Adrenal gland (tissue), 12 donors: ENCODE measurements around the gene IDH3B. TPM values are rescaled to one million over a fixed set of nuclear protein-coding genes. Genes with fewer than 3 reads are reported as not detected.

Experiments
- DNase-seq, 7 donors: peaks; one replicate each; pipeline ENCODE4 v3.0.0-alpha.2; 2019 to 2020
- H3K27ac ChIP-seq, 5 donors: fragments of 200-600 bp; sonication (generic) in 4 of 5; 1 replicate in 3 of 5; 2 replicates in 2 of 5; pipeline versions ENCODE4 v1.5.1 to v1.8.0; 2016 to 2020; ENCODE audit warnings: mild to moderate bottlenecking in 1 of 5
- H3K27me3 ChIP-seq: fragments of 200-600 bp; 2 replicates; pipeline ENCODE4 v1.8.0; 2021
- H3K36me3 ChIP-seq, 2 donors: fragments of 200-600 bp; replicated peaks in 1 of 2; 1 replicate in 1 of 2; 2 replicates in 1 of 2; pipeline versions ENCODE4 v1.5.1 to v1.8.0; 2018 to 2022
- H3K4me1 ChIP-seq, 2 donors: fragments of 200-600 bp; replicated peaks in 1 of 2; 1 replicate in 1 of 2; 2 replicates in 1 of 2; pipeline versions ENCODE4 v1.5.1 to v1.8.0; 2018 to 2021
- H3K4me3 ChIP-seq, 4 donors: fragments of 200-600 bp; sonication (generic) in 3 of 4; one replicate each; pipeline ENCODE4 v1.5.1; 2016 to 2018
- H3K9me3 ChIP-seq, 3 donors: fragments of 200-600 bp; sonication (generic) in 1 of 3; replicated peaks in 1 of 3; 1 replicate in 2 of 3; 2 replicates in 1 of 3; pipeline versions ENCODE4 v1.5.1 to v1.8.0; 2016 to 2021
- CTCF ChIP-seq, 6 experiments: fragments of 450-650 bp in 4 of 6; fragments of 200-600 bp in 2 of 6; sonication (generic) in 1 of 6; IDR thresholded peaks; 1 replicate in 5 of 6; 2 replicates in 1 of 6; pipeline versions ENCODE4 v1.5.1 to v1.8.0; 2016 to 2021; ENCODE audit warnings: antibody characterized with exemption in 6 of 6, mild to moderate bottlenecking in 2 of 6, moderate library complexity in 1 of 6
- POLR2A ChIP-seq, 2 donors: fragments of 450-650 bp; IDR thresholded peaks; one replicate each; pipeline ENCODE4 v1.6.1; 2017; ENCODE audit warnings: antibody characterized with exemption in 2 of 2, mild to moderate bottlenecking in 2 of 2, moderate library complexity in 1 of 2
- WGBS, 4 donors: extraction: QIAGEN DNeasy Blood & Tissue Kit in 2 of 4; methylation state at CpG; one replicate each; pipeline versions ENCODE4 v1.1.5 to v1.1.7; 2013 to 2017; 5-methylcytosine and 5-hydroxymethylcytosine counted together
- intact Hi-C, 2 donors: fragments of 100-400 bp; cut with DNase I; formaldehyde crosslinking; loops; one replicate each; pipeline versions ENCODE4 v1.14.1 to v1.15.0; 2022 to 2023
- polyA plus RNA-seq, 3 donors: library from polyadenylated mRNA; stranded (reverse); fragments of 200-250 nt in 2 of 3; fragments of 350-450 nt in 1 of 3; fragmentation: Illumina TruSeq in 1 of 3; extraction: RNeasy Lipid Tissue Mini Kit (QIAGEN cat#74804) in 1 of 3; gene quantifications; one replicate each; pipeline ENCODE4 v1.2.3, GENCODE V29; 2013 to 2014
- total RNA-seq, 9 donors: library from RNA; depleted of rRNA in 4 of 9; stranded (reverse); fragments of >200 nt in 4 of 9; fragments of 120-200 nt in 1 of 9; fragmentation: NEBNext Ultra II Directional in 1 of 9; extraction: Animal tissue kit (Norgen Biotek cat#: 25700) in 1 of 9; gene quantifications; one replicate each; pipeline versions ENCODE4 v1.1.0 to v1.2.4, GENCODE V29; 2013 to 2023
- donor health status: healthy with polysubstance abuse.
- donor health status: Bipolar disorder and iron deficiency.
- donor health status: DM: yes; HTN: yes; CAD: no.
- donor health status: DM: no; HTN: no; CAD: no.
- donor health status: DM: no; HTN: no; CAD: no.
- donor health status: DM: yes; HTN: yes; CAD: no.

The IDH3B gene
- total and polyA plus RNA-seq, 12 donors = 79.0 to 220 (median 111) TPM

- Histone ChIP-seq H3K9me3 (no peaks in the 10 kb centered on the region), H3K4me1 (peaks cover 17 to 19% of the 10 kb centered on the region in 2 donors), H3K36me3 (peaks cover 0 to 49% of the 10 kb centered on the region in 2 donors), H3K27me3 (no peaks in the 10 kb centered on the region), H3K27ac (peak overlapping the region in 3 of 5 donors; percentile 83 to 94 (median 93)), H3K4me3 (peak overlapping the region in 3 of 4 donors; percentile 76 to 98 (median 93))
- intact Hi-C loops = loop anchor here in 1 of 2 donors (10.0 kb wide), 1 partner anchor 129 kb away; no protein-coding TSS in a partner anchor
- no peak for TF ChIP-seq POLR2A (IDR thresholded peaks at IDR 0.05)
- TF ChIP-seq CTCF (IDR thresholded peaks at IDR 0.05) = no peak
- WGBS, 4 donors = 33 to 46% (median 39%) methylated on average over 20 to 24 of the region's 24 CpGs
- DNase-seq = peak in 1 of 7 donors; percentile 51
Observed at GRCh38 chr20:2653556-2654383, 10.2 kb downstream of the IDH3B start.

- H3K4me1 ChIP-seq = peaks cover 17 to 19% of the 10 kb centered on the region in 2 donors
- H3K27ac ChIP-seq = peak overlapping the region in 4 of 5 donors; percentile 48 to 94 (median 88)
- H3K27me3 ChIP-seq = no peaks in the 10 kb centered on the region
- peak in 5 of 7 donors; percentile 37 to 53 (median 42) for DNase-seq
- TF ChIP-seq CTCF (IDR thresholded peaks at IDR 0.05) = no peak
- TF ChIP-seq POLR2A (IDR thresholded peaks at IDR 0.05) = no peak
- no peaks in the 10 kb centered on the region for H3K9me3 ChIP-seq
- H3K4me3 ChIP-seq = peak overlapping the region; percentile 76 to 98 (median 95)
- 0 to 3% (median 1%) methylated on average over 10 to 56 of the region's 56 CpGs for WGBS, 4 donors
- intact Hi-C loops = loop anchor here in 1 of 2 donors (10.0 kb wide), 1 partner anchor 128 kb away; no protein-coding TSS in a partner anchor
- H3K36me3 ChIP-seq = peaks cover 0 to 41% of the 10 kb centered on the region in 2 donors
Observed at GRCh38 chr20:2652724-2653555, 11.1 kb downstream of the IDH3B start.

- no peaks in the 10 kb centered on the region for H3K27me3 ChIP-seq
- peaks cover 0 to 32% of the 10 kb centered on the region in 2 donors for H3K36me3 ChIP-seq
- H3K4me1 ChIP-seq = peaks cover 17 to 19% of the 10 kb centered on the region in 2 donors
- peak; percentile 65 to 94 for TF ChIP-seq POLR2A (IDR thresholded peaks at IDR 0.05)
- TF ChIP-seq CTCF (IDR thresholded peaks at IDR 0.05) = no peak
- no peaks in the 10 kb centered on the region for H3K9me3 ChIP-seq
- peak within 1 kb of the TSS; percentile 93 to 98 (median 96) for H3K4me3 ChIP-seq
- DNase-seq = peak; percentile 89 to 94 (median 91)
- WGBS, 4 donors = 0 to 1% (median 0%) methylated on average over 33 to 101 of the region's 101 CpGs
- intact Hi-C loops = loop anchor here in 1 of 2 donors (10.0 kb wide), 1 partner anchor 127 kb away; no protein-coding TSS in a partner anchor
- peak within 1 kb of the TSS; percentile 35 to 94 (median 83) for H3K27ac ChIP-seq
Observed at GRCh38 chr20:2651772-2652723, 12.0 kb downstream of the IDH3B start, which contains the start of gene NOP56. Gene NOP56, plus strand, starts transcription at chr20:2652632. Its CDS starts 29 bp downstream, at chr20:2652661.
